ENCODE results near the gene TRUB2. TPM values are rescaled to one million over a fixed set of nuclear protein-coding genes. Genes with fewer than 3 reads are reported as not detected.

TRUB2 gene
- total RNA-seq, 1 experiment from 2014 or later = 42.1 TPM

- ATAC-seq (no peak), DNase-seq (ENCODE audit: low read depth, low spot score) (no peak)
- RAD21 ChIA-PET (ENCODE audit: low non-redundant PET in 1 of 2, low total read pairs in 2 of 2, uncharacterized antibody in 2 of 2, unreplicated experiment in 2 of 2) = interaction anchor here in 1 of 2 experiments (1.1 kb wide), 1 partner anchor 37 kb away, joined by 3 read pairs; no protein-coding TSS in a partner anchor
These were observed 17.9 kb downstream of the TRUB2 start for GRCh38 chr9:128304136-128304970.

More at GRCh38 chr9:128304136-128304970, 17.9 kb downstream of the TRUB2 start:
- H2AFZ ChIP-seq (ENCODE audit: low read depth, low read length, poor library complexity, severe bottlenecking) = no peak overlapping the region
- no peaks in the 10 kb centered on the region for H3K79me2 ChIP-seq (ENCODE audit: insufficient read depth, low read length)
- no peaks in the 10 kb centered on the region for H3K9me3 ChIP-seq (ENCODE audit: control insufficient read depth in 1 of 2, insufficient read depth in 1 of 2, low read depth in 1 of 2, low read length in 2 of 2)
- H3K9me2 ChIP-seq (ENCODE audit: insufficient read depth) = no peaks in the 10 kb centered on the region
- peak overlapping the region; percentile 78; the same call in 1 of the 2 replicates for H3K4me2 ChIP-seq (ENCODE audit: low read length)
- no peak overlapping the region for H3K9ac ChIP-seq (ENCODE audit: low read length)
- ChIA-PET POLR2A (interaction anchor here (0.6 kb wide), 1 partner anchor 30 kb away, joined by 3 read pairs; no protein-coding TSS in a partner anchor), CTCF (interaction anchor here (0.6 to 3.4 kb wide), 2 partner anchors 9 to 146 kb away, joined by 3 to 17 read pairs; no protein-coding TSS in a partner anchor)
- peaks cover 48 to 59% of the 10 kb centered on the region in 2 experiments for H3K4me1 ChIP-seq (ENCODE audit: control insufficient read depth in 1 of 2, insufficient read depth in 2 of 2, low read length in 2 of 2)
- intact Hi-C loops (cut with micrococcal nuclease) = no loop called here
- TF ChIP-seq EZH2 (IDR thresholded peaks at IDR 0.05) (no peak), JUND (IDR thresholded peaks at IDR 0.05) (no peak), TCF7L2 (IDR thresholded peaks at IDR 0.05; ENCODE audit: borderline replicate concordance, extremely low read depth, insufficient read depth, insufficient read length) (no peak), SP1 (IDR thresholded peaks at IDR 0.05; ENCODE audit: low read depth) (no peak), SIN3A (IDR thresholded peaks at IDR 0.05; ENCODE audit: low read depth) (no peak), EZH2phosphoT487 (IDR thresholded peaks at IDR 0.05; ENCODE audit: borderline replicate concordance) (no peak), CBX3 (IDR thresholded peaks at IDR 0.05; ENCODE audit: low read depth) (no peak), YY1 (IDR thresholded peaks at IDR 0.05; ENCODE audit: extremely low read depth, insufficient replicate concordance, low read depth, low read length) (no peak), CEBPB (IDR thresholded peaks at IDR 0.05; ENCODE audit: low read depth) (no peak), REST (IDR thresholded peaks at IDR 0.05; ENCODE audit: low read depth) (no peak)
- no peak overlapping the region for H3K4me3 ChIP-seq (replicated peaks in 1 of 2; ENCODE audit: low read depth in 1 of 2, low read length in 2 of 2)
- H3K27ac ChIP-seq (ENCODE audit: low read depth, low read length) = no peak overlapping the region
- H3K27me3 ChIP-seq (ENCODE audit: insufficient read depth, low read length) = no peaks in the 10 kb centered on the region
- no TSS peak for BruUV-seq (replicated peaks)
- peaks cover 0 to 4% of the 10 kb centered on the region in 2 experiments; a peak in 3 of 4 replicates for H3K36me3 ChIP-seq (ENCODE audit: control insufficient read depth in 1 of 2, insufficient read depth in 2 of 2, low read length in 2 of 2)
- H4K20me1 ChIP-seq (ENCODE audit: insufficient read depth) = no peaks in the 10 kb centered on the region

All from HCT116 (cell line).